PC-3 (cell line): Measurements from ENCODE around the gene CFAP45.

ENCODE experiments used
- EZH2 ChIP-seq: fragments of 300-600 bp; sonication (generic); IDR thresholded peaks from one replicate; pipeline ENCODE4 v1.6.1; 2017; ENCODE audit warnings: antibody characterized with exemption, mild to moderate bottlenecking, low read length; ENCODE audit not compliant: unreplicated experiment
- TF ChIP-seq, protein P1 (sequence below): fragments of 300-600 bp; sonication (generic); conservative IDR thresholded peaks from 2 replicates; pipeline ENCODE4 v1.5.1; 2017; ENCODE audit warnings: antibody characterized with exemption, low read depth, mild to moderate bottlenecking, low read length

DNA sequence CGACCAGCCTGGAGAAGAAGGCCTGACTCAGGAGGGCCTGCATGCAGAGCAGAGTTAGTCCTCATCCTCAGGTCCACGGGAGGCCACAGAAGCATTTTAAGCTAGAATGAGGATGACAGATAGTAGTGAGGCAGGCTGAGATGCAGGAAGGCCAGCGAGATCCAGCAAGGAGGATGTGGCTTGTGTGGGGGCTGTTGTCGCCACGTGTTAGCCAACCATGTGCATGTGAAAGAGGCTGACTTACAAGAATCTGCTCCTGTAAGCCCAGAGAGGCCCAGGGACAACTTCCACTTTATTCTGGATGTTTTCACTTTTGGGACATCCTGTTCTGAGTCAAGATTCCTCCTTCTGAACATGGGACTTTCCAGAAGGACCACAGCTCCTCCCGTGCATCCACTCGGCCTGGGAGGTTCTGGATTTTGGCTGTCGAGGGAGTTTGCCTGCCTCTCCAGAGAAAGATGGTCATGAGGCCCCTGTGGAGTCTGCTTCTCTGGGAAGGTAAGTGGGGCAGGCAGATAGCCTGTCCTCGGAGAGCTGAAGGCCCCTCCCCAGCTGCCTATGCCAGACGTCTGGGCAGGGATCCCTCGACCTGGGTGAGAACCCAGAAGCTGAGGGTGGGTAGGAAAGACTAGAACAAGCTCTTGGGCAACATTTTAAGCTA, 73.4 kb downstream of the CFAP45 start, which contains the start of gene SLAMF8:
- TF ChIP-seq, protein P1, sequence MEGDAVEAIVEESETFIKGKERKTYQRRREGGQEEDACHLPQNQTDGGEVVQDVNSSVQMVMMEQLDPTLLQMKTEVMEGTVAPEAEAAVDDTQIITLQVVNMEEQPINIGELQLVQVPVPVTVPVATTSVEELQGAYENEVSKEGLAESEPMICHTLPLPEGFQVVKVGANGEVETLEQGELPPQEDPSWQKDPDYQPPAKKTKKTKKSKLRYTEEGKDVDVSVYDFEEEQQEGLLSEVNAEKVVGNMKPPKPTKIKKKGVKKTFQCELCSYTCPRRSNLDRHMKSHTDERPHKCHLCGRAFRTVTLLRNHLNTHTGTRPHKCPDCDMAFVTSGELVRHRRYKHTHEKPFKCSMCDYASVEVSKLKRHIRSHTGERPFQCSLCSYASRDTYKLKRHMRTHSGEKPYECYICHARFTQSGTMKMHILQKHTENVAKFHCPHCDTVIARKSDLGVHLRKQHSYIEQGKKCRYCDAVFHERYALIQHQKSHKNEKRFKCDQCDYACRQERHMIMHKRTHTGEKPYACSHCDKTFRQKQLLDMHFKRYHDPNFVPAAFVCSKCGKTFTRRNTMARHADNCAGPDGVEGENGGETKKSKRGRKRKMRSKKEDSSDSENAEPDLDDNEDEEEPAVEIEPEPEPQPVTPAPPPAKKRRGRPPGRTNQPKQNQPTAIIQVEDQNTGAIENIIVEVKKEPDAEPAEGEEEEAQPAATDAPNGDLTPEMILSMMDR = no peak
- TF ChIP-seq EZH2 = no peak
